ENCODE measurements around the gene PCGF2. TPM values are rescaled to one million over a fixed set of nuclear protein-coding genes. Genes with fewer than 3 reads are reported as not detected.

The PCGF2 gene
- total and polyA plus RNA-seq, 9 of the 15 experiments (the other 6 are each of a cell fraction or from before 2014, with no cell fraction given): 1.3 to 33.4 (median 7.0) TPM

GRCh38 chr17:38752308-38753070 is 4.4 kb upstream of the PCGF2 start, which contains the start of gene PSMB3:
PSMB3 (plus strand) TSS chr17:38752741; CDS start chr17:38752827, 86 bp downstream.
- Histone ChIP-seq H3K36me3 (ENCODE audit: control insufficient read depth, insufficient read depth, low read length) (peaks cover 36% of the 10 kb centered on the region), H3K79me2 (ENCODE audit: control insufficient read depth, insufficient read depth, low read length) (peaks cover 67% of the 10 kb centered on the region), H3K9me1 (ENCODE audit: control insufficient read depth, insufficient read depth, low read length) (no peaks in the 10 kb centered on the region), H3K27me3 (ENCODE audit: control insufficient read depth in 2 of 2, insufficient read depth in 2 of 2, low read length in 2 of 2) (no peaks in the 10 kb centered on the region), H3K9ac (ENCODE audit: insufficient read depth in 1 of 2, low read depth in 2 of 2, low read length in 2 of 2) (peak within 1 kb of the TSS; percentile 90 to 95), H3K4me2 (ENCODE audit: insufficient read depth, low read length) (peak within 1 kb of the TSS; percentile 86), H4K20me1 (replicated peaks; ENCODE audit: control insufficient read depth, insufficient read depth, low read length) (no peaks in the 10 kb centered on the region), H3K4me3 (peak within 1 kb of the TSS; percentile 74), H3K27ac (ENCODE audit: extremely low read depth, low read depth, low read length) (peak within 1 kb of the TSS; percentile 87), H2AFZ (ENCODE audit: low read depth, low read length) (peak within 1 kb of the TSS; percentile 89), H3K4me1 (replicated peaks in 1 of 2; ENCODE audit: control insufficient read depth in 2 of 2, insufficient read depth in 2 of 2, low read length in 2 of 2) (peaks cover 7 to 42% of the 10 kb centered on the region in 2 experiments), H3K9me3 (replicated peaks; ENCODE audit: control insufficient read depth, insufficient read depth, low read depth, low read length) (no peaks in the 10 kb centered on the region)
- intact Hi-C loops (cut with micrococcal nuclease) (loop anchor here (2.0 to 10.0 kb wide), 5 partner anchors 50 to 402 kb away; partner anchors contain the start of genes PLXDC1 and RPL23), in situ Hi-C loops (cut with MboI) (no loop called here)
- no TSS peak for BruUV-seq (replicated peaks)
- DNase-seq (ENCODE audit: extremely low read depth in 1 of 4, low spot score in 3 of 4): peak; percentile 95 to 99 (median 97)
- ChIA-PET CTCF (ENCODE audit: low intra/inter-chr PET ratio) (interaction anchor here (0.5 to 0.6 kb wide), 2 partner anchors 240 to 242 kb away, joined by 3 read pairs; no protein-coding TSS in a partner anchor), POLR2A (interaction anchor here (0.6 to 2.3 kb wide), 18 partner anchors 10 to 261 kb away, joined by 3 to 9 read pairs (median 4); partner anchors contain the start of genes LASP1 and PIP4K2B)
- FAIRE-seq: no peak
- WGBS (ENCODE audit: insufficient coverage, low coverage, missing lambda C conversion rate): under 1% methylated on average over 44 of the region's 44 CpGs
- ATAC-seq: peak; percentile 84
- 0 out of 2 replicates have a peak, but pooled peaks have one; percentile 31 for TF ChIP-seq TARDBP (IDR thresholded peaks at IDR 0.05)
- TF ChIP-seq SMARCC2 (IDR thresholded peaks at IDR 0.05; ENCODE audit: low read depth): no peak
- no peak for TF ChIP-seq ZBTB2 (IDR thresholded peaks at IDR 0.05)
- peak; percentile 92 for TF ChIP-seq ZBTB40 (IDR thresholded peaks at IDR 0.05)
- TF ChIP-seq ZBTB40 (CRISPR knock-in tag; IDR thresholded peaks at IDR 0.05): no peak
- TF ChIP-seq ZNF583 (CRISPR knock-in tag; IDR thresholded peaks at IDR 0.05): no peak
- TF ChIP-seq E2F4 (CRISPR knock-in tag; IDR thresholded peaks at IDR 0.05; ENCODE audit: low read depth): peak; percentile 92; the same call in 1 of the 2 replicates
- peak; percentile 61; the same call in 1 of the 2 replicates for TF ChIP-seq ESRRA (IDR thresholded peaks at IDR 0.05; ENCODE audit: borderline replicate concordance, low read depth)
- TF ChIP-seq PHF8 (IDR thresholded peaks at IDR 0.05; ENCODE audit: borderline replicate concordance, low read length): peak; percentile 68; the same call in 1 of the 2 replicates

Measured in K562 (cell line).